Mesendoderm (in vitro differentiated cells): Measurements from ENCODE around the gene PRRC1.
A peak's percentile ranks its signal among the peaks of the same experiment; 100 is the strongest.

Experiments used
- DNase-seq: peaks from one replicate; pipeline ENCODE4 v3.0.0; 2013
- H2AK5ac ChIP-seq: 2 replicates; pipeline ENCODE4 v1.6.1; 2013; ENCODE audit warnings: low read length, inconsistent platforms
- H2BK120ac ChIP-seq: 2 replicates; pipeline ENCODE4 v1.6.1; 2013; ENCODE audit warnings: low read depth, mild to moderate bottlenecking, low read length, moderate library complexity, mixed read lengths
- H2BK15ac ChIP-seq: replicated peaks from 2 replicates; pipeline ENCODE4 v1.6.1; 2013; ENCODE audit warnings: low read depth, mild to moderate bottlenecking, moderate library complexity
- H2BK5ac ChIP-seq: 2 replicates; pipeline ENCODE4 v1.6.1; 2013; ENCODE audit warnings: low read length, inconsistent platforms
- H3K18ac ChIP-seq: 2 replicates; pipeline ENCODE4 v1.6.1; 2013; ENCODE audit warnings: mild to moderate bottlenecking, low read length, mixed read lengths
- H3K23ac ChIP-seq: one replicate; pipeline ENCODE4 v1.6.1; 2013; ENCODE audit warnings: low read length
- H3K27ac ChIP-seq: 2 replicates; pipeline ENCODE4 v1.5.1; 2013; ENCODE audit warnings: low read depth, mild to moderate bottlenecking, inconsistent platforms, low read length, moderate library complexity
- H3K27me3 ChIP-seq: 2 replicates; pipeline ENCODE4 v1.6.1; 2013; ENCODE audit warnings: low read length, control low read depth, mild to moderate bottlenecking, inconsistent platforms; ENCODE audit not compliant: insufficient read depth, poor library complexity
- H3K36me3 ChIP-seq: 2 replicates; pipeline ENCODE4 v1.6.1; 2013; ENCODE audit warnings: low read length, inconsistent platforms; ENCODE audit not compliant: control insufficient read depth, insufficient read depth
- H3K4ac ChIP-seq: one replicate; pipeline ENCODE4 v1.6.1; 2013; ENCODE audit warnings: low read depth, mild to moderate bottlenecking, low read length, moderate library complexity
- H3K4me1 ChIP-seq: 2 replicates; pipeline ENCODE4 v1.6.1; 2013; ENCODE audit warnings: low read depth, low read length, inconsistent platforms; ENCODE audit not compliant: control insufficient read depth
- H3K4me2 ChIP-seq: 2 replicates; pipeline ENCODE4 v1.6.1; 2013; ENCODE audit warnings: low read length
- H3K4me3 ChIP-seq: 2 replicates; pipeline ENCODE4 v1.5.1; 2013; ENCODE audit warnings: mild to moderate bottlenecking, low read length
- H3K56ac ChIP-seq: one replicate; pipeline ENCODE4 v1.6.1; 2013; ENCODE audit warnings: low read length
- H3K79me1 ChIP-seq: 2 replicates; pipeline ENCODE4 v1.6.1; 2013; ENCODE audit warnings: low read length, inconsistent platforms
- H3K79me2 ChIP-seq: 2 replicates; pipeline ENCODE4 v1.6.1; 2013; ENCODE audit warnings: mild to moderate bottlenecking, low read length; ENCODE audit not compliant: control insufficient read depth, insufficient read depth
- H3K9ac ChIP-seq: 2 replicates; pipeline ENCODE4 v1.6.1; 2013; ENCODE audit warnings: low read length, inconsistent platforms
- H4K5ac ChIP-seq: one replicate; pipeline ENCODE4 v1.6.1; 2013; ENCODE audit warnings: low read length
- H4K8ac ChIP-seq: one replicate; pipeline ENCODE4 v1.6.1; 2013; ENCODE audit warnings: low read depth, mild to moderate bottlenecking, control low read depth, low read length, moderate library complexity
- WGBS: extraction: QIAGEN DNeasy Blood & Tissue Kit; methylation state at CpG from one replicate; pipeline ENCODE4 v1.1.7; 2013; ENCODE audit warnings: low lambda C conversion rate, missing lambda C conversion rate; ENCODE audit not compliant: insufficient coverage; ENCODE audit errors: extremely low coverage; 5-methylcytosine and 5-hydroxymethylcytosine counted together

PRRC1 gene

GRCh38 chr5:127587246-127587917 is 69.9 kb downstream of the PRRC1 start:
- H3K4ac ChIP-seq, result no peak overlapping the region
- no peak overlapping the region for H4K8ac ChIP-seq
- H2AK5ac ChIP-seq, result no peak overlapping the region
- H4K5ac ChIP-seq, result no peak overlapping the region
- WGBS, result no CpG with 5 or more reads among the region's 4 CpGs
- no peak overlapping the region for H2BK120ac ChIP-seq
- H3K4me1 ChIP-seq, result no peaks in the 10 kb centered on the region
- H3K27ac ChIP-seq, result no peak overlapping the region
- no peak overlapping the region for H3K9ac ChIP-seq
- no peak overlapping the region for H3K56ac ChIP-seq
- H3K36me3 ChIP-seq, result no peaks in the 10 kb centered on the region
- H3K23ac ChIP-seq, result no peak overlapping the region
- no peak overlapping the region for H3K4me3 ChIP-seq
- H2BK15ac ChIP-seq, result no peak overlapping the region
- peaks cover 2% of the 10 kb centered on the region for H3K27me3 ChIP-seq
- no peaks in the 10 kb centered on the region for H3K79me2 ChIP-seq
- H3K4me2 ChIP-seq, result no peak overlapping the region
- H3K18ac ChIP-seq, result no peak overlapping the region
- H3K79me1 ChIP-seq, result no peaks in the 10 kb centered on the region
- H2BK5ac ChIP-seq, result no peak overlapping the region
- DNase-seq, result no peak

DNA sequence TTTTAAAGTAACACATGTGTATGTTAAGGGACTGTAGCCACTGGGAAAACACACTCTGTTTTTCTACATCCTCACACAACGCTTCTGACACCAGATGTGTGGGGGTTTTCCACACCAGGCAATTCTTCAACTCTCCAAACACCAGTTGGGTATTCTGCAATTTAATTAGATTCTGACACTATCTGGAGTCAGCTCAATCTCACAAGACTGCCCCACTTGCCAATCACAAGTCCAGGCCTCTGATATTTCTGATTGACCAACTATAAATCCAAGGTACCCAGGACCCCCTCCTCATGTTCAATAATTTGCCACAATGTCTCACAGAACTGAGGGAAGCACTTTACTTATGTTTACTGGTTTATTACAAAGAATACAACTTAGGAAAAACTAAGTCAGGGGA is 70.9 kb downstream of the PRRC1 start:
- no CpG with 5 or more reads among the region's 1 CpG for WGBS
- peaks cover 2% of the 10 kb centered on the region for H3K27me3 ChIP-seq
- H3K36me3 ChIP-seq, result no peaks in the 10 kb centered on the region
- H2AK5ac ChIP-seq, result no peak overlapping the region
- no peak overlapping the region for H3K18ac ChIP-seq
- H2BK120ac ChIP-seq, result no peak overlapping the region
- no peak overlapping the region for H3K4me2 ChIP-seq
- H3K4me3 ChIP-seq, result no peak overlapping the region
- no peak overlapping the region for H4K5ac ChIP-seq
- H3K56ac ChIP-seq, result no peak overlapping the region
- no peaks in the 10 kb centered on the region for H3K4me1 ChIP-seq
- H2BK5ac ChIP-seq, result no peak overlapping the region
- DNase-seq, result no peak
- no peak overlapping the region for H3K23ac ChIP-seq
- no peak overlapping the region for H3K27ac ChIP-seq
- H2BK15ac ChIP-seq, result no peak overlapping the region
- H3K9ac ChIP-seq, result no peak overlapping the region
- H4K8ac ChIP-seq, result no peak overlapping the region
- no peaks in the 10 kb centered on the region for H3K79me1 ChIP-seq
- H3K4ac ChIP-seq, result no peak overlapping the region
- H3K79me2 ChIP-seq, result no peaks in the 10 kb centered on the region

DNA sequence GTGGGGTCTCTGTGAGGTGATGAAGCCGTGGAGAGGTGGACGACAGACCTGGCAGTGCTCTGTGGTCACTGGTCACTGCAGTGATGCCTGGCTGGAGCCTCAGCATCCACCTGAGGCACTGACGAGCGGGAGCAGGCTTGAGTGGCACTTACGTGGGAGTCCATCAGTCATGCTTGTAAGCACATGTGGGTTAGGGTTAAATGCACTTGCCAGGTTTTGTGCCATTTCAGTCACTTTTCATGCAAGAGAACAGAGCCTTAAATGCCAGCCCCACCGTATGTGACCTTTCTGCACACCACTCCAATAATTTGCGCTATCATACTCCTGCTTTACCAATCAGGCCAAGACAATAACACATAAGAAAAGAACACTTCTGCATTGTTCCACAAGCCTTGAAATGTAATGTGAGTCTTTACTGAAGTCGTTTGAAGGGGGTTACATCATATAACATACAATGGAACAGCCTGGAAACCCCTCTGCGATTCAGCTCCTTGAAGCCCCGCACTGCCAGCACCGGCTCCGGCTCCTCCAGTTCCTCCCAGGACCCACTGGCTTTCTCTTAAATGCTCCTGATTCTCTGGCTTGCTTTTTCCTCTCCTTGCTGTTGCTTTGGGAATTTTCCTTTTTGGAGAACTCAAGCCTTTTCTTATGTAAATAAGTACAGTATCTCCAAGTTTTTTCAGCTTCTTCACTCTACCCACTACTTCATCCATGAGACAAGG is 72.0 kb downstream of the PRRC1 start:
- Histone ChIP-seq H3K4me2 (no peak overlapping the region), H3K27ac (no peak overlapping the region), H2BK120ac (no peak overlapping the region), H2BK5ac (no peak overlapping the region), H4K5ac (no peak overlapping the region), H2AK5ac (no peak overlapping the region), H3K56ac (no peak overlapping the region), H2BK15ac (no peak overlapping the region), H3K27me3 (peaks cover 2% of the 10 kb centered on the region), H3K23ac (no peak overlapping the region), H3K4me1 (no peaks in the 10 kb centered on the region), H3K4me3 (no peak overlapping the region), H3K79me2 (no peaks in the 10 kb centered on the region), H3K36me3 (no peaks in the 10 kb centered on the region), H3K18ac (no peak overlapping the region), H3K79me1 (no peaks in the 10 kb centered on the region), H3K4ac (no peak overlapping the region), H3K9ac (no peak overlapping the region), H4K8ac (no peak overlapping the region)
- WGBS, result no CpG with 5 or more reads among the region's 12 CpGs
- DNase-seq, result no peak

DNA sequence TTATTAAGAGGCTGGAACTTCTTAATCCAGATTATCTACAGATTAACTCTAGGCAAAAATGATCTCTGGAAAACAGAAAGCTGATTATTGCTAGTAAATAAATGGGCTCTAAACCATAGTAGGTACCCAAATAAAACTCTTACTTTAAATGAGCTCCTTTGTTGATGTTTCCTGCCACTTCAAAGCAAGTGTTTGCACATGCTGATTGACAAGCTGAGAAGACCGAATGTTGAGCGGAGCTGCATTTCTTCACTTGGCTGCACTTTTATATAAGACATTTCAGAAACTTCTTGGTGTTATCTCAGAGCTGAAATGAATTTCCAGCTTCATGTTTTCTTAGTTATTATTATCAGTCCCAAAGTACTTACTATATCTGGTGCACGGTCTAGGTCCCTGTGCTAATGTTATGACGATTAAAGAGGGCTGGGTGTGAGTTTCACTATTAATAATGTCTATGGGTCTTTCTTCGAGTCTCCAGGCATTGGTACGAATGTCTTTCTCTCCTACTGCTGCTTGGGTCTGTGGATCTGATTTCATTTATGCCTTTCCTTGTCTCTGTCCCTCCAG is 72.8 kb downstream of the PRRC1 start:
- no peak overlapping the region for H3K23ac ChIP-seq
- no peaks in the 10 kb centered on the region for H3K36me3 ChIP-seq
- no peak for DNase-seq
- no peak overlapping the region for H3K9ac ChIP-seq
- H3K18ac ChIP-seq, result no peak overlapping the region
- no peak overlapping the region for H2BK5ac ChIP-seq
- H3K27ac ChIP-seq, result no peak overlapping the region
- H2BK15ac ChIP-seq, result no peak overlapping the region
- no peak overlapping the region for H3K4me2 ChIP-seq
- H3K27me3 ChIP-seq, result peaks cover 2% of the 10 kb centered on the region
- no peak overlapping the region for H2AK5ac ChIP-seq
- no peak overlapping the region for H4K5ac ChIP-seq
- no peaks in the 10 kb centered on the region for H3K4me1 ChIP-seq
- H4K8ac ChIP-seq, result no peak overlapping the region
- H3K4ac ChIP-seq, result no peak overlapping the region
- no peak overlapping the region for H2BK120ac ChIP-seq
- H3K56ac ChIP-seq, result no peak overlapping the region
- H3K4me3 ChIP-seq, result no peak overlapping the region
- H3K79me1 ChIP-seq, result no peaks in the 10 kb centered on the region
- H3K79me2 ChIP-seq, result no peaks in the 10 kb centered on the region
- WGBS, result no CpG with 5 or more reads among the region's 6 CpGs

- Histone ChIP-seq H2AK5ac (no peak overlapping the region), H3K18ac (no peak overlapping the region), H3K36me3 (no peaks in the 10 kb centered on the region), H3K4me3 (no peak overlapping the region), H2BK15ac (no peak overlapping the region), H4K5ac (no peak overlapping the region), H4K8ac (no peak overlapping the region), H3K27ac (no peak overlapping the region), H3K23ac (no peak overlapping the region), H3K4me2 (no peak overlapping the region), H3K79me1 (no peaks in the 10 kb centered on the region), H3K79me2 (no peaks in the 10 kb centered on the region), H3K56ac (no peak overlapping the region), H2BK5ac (no peak overlapping the region), H3K9ac (no peak overlapping the region), H3K4ac (no peak overlapping the region), H2BK120ac (no peak overlapping the region), H3K4me1 (peaks cover 6% of the 10 kb centered on the region), H3K27me3 (no peaks in the 10 kb centered on the region)
- no CpG with 5 or more reads among the region's 9 CpGs for WGBS
- peak; percentile 45 for DNase-seq
These were observed 78.3 kb downstream of the PRRC1 start for GRCh38 chr5:127595484-127596368.
